ENCODE measurements around the gene EVA1A. TPM values are rescaled to one million over a fixed set of nuclear protein-coding genes. Genes with fewer than 3 reads are reported as not detected.

The EVA1A gene
- total RNA-seq, 3 donors from 2014 or later (not counting 1 experiment from before 2014, with no cell fraction given) = not detected

GRCh38 chr2:75553935-75554531 is 6.7 kb downstream of the EVA1A start:
- Histone ChIP-seq H3K4me1 (ENCODE audit: control insufficient read depth, insufficient read depth, low read length) (no peaks in the 10 kb centered on the region), H3K27ac (ENCODE audit: low read length) (no peak overlapping the region), H3K9me3 (ENCODE audit: control insufficient read depth, insufficient read depth, low read length) (no peaks in the 10 kb centered on the region), H3K36me3 (ENCODE audit: control insufficient read depth, insufficient read depth, low read length) (no peaks in the 10 kb centered on the region), H3K27me3 (ENCODE audit: control insufficient read depth, insufficient read depth, low read length) (peaks cover 3% of the 10 kb centered on the region), H3K4me3 (ENCODE audit: low read length) (no peak overlapping the region)
- intact Hi-C loops (cut with micrococcal nuclease) = no loop called here
- Mint-ChIP-seq H3K27ac (no peak overlapping the region), H3K9me3 (no peaks in the 10 kb centered on the region), H3K4me1 (no peaks in the 10 kb centered on the region), H3K27me3 (ENCODE audit: low read depth in 2 of 2) (peaks cover 5 to 22% of the 10 kb centered on the region in 2 donors), H3K4me3 (no peak overlapping the region), H3K36me3 (no peaks in the 10 kb centered on the region)
- no peak for TF ChIP-seq CTCF (IDR thresholded peaks at IDR 0.05)
- ATAC-seq (no peak), DNase-seq (no peak)
- 86% methylated on average over 2 of the region's 4 CpGs for WGBS (ENCODE audit: insufficient coverage)

- H3K4me3 Mint-ChIP-seq = no peak overlapping the region
- DNase-seq = no peak
- no peak for ATAC-seq
- H3K27me3 Mint-ChIP-seq (ENCODE audit: low read depth in 2 of 2) = peaks cover 13 to 21% of the 10 kb centered on the region in 2 donors
- Histone ChIP-seq H3K4me3 (ENCODE audit: low read length) (no peak overlapping the region), H3K4me1 (ENCODE audit: control insufficient read depth, insufficient read depth, low read length) (no peaks in the 10 kb centered on the region), H3K36me3 (ENCODE audit: control insufficient read depth, insufficient read depth, low read length) (no peaks in the 10 kb centered on the region), H3K27me3 (ENCODE audit: control insufficient read depth, insufficient read depth, low read length) (no peaks in the 10 kb centered on the region), H3K27ac (ENCODE audit: low read length) (no peak overlapping the region), H3K9me3 (ENCODE audit: control insufficient read depth, insufficient read depth, low read length) (no peaks in the 10 kb centered on the region)
- intact Hi-C loops (cut with micrococcal nuclease) = no loop called here
- peaks cover 0 to 5% of the 10 kb centered on the region in 2 donors for H3K4me1 Mint-ChIP-seq
- no peak for TF ChIP-seq CTCF (IDR thresholded peaks at IDR 0.05)
- H3K9me3 Mint-ChIP-seq = no peaks in the 10 kb centered on the region
- 76% methylated on average over 1 of the region's 1 CpG for WGBS (ENCODE audit: insufficient coverage)
- H3K27ac Mint-ChIP-seq = no peak overlapping the region
- no peaks in the 10 kb centered on the region for H3K36me3 Mint-ChIP-seq
Observed at GRCh38 chr2:75552222-75552621, 8.5 kb downstream of the EVA1A start.

GRCh38 chr2:75551434-75551833 is 9.3 kb downstream of the EVA1A start:
- intact Hi-C loops (cut with micrococcal nuclease) = no loop called here
- no peak for ATAC-seq
- H3K27ac Mint-ChIP-seq = no peak overlapping the region
- no peaks in the 10 kb centered on the region for H3K27me3 ChIP-seq (ENCODE audit: control insufficient read depth, insufficient read depth, low read length)
- DNase-seq = no peak
- no peak overlapping the region for H3K4me3 ChIP-seq (ENCODE audit: low read length)
- no peak overlapping the region for H3K27ac ChIP-seq (ENCODE audit: low read length)
- no peaks in the 10 kb centered on the region for H3K9me3 Mint-ChIP-seq
- no peak for TF ChIP-seq CTCF (IDR thresholded peaks at IDR 0.05)
- H3K36me3 ChIP-seq (ENCODE audit: control insufficient read depth, insufficient read depth, low read length) = no peaks in the 10 kb centered on the region
- 96% methylated on average over 2 of the region's 3 CpGs for WGBS (ENCODE audit: insufficient coverage)
- no peaks in the 10 kb centered on the region for H3K36me3 Mint-ChIP-seq
- H3K4me1 ChIP-seq (ENCODE audit: control insufficient read depth, insufficient read depth, low read length) = no peaks in the 10 kb centered on the region
- no peaks in the 10 kb centered on the region for H3K9me3 ChIP-seq (ENCODE audit: control insufficient read depth, insufficient read depth, low read length)
- no peak overlapping the region for H3K4me3 Mint-ChIP-seq
- H3K27me3 Mint-ChIP-seq (ENCODE audit: low read depth in 2 of 2) = peaks cover 13 to 21% of the 10 kb centered on the region in 2 donors
- H3K4me1 Mint-ChIP-seq = peaks cover 0 to 5% of the 10 kb centered on the region in 2 donors
